Measurements from ENCODE around the gene CCDC33.
A peak's percentile ranks its signal among the peaks of the same experiment; 100 is the strongest.

Gene CCDC33

DNA sequence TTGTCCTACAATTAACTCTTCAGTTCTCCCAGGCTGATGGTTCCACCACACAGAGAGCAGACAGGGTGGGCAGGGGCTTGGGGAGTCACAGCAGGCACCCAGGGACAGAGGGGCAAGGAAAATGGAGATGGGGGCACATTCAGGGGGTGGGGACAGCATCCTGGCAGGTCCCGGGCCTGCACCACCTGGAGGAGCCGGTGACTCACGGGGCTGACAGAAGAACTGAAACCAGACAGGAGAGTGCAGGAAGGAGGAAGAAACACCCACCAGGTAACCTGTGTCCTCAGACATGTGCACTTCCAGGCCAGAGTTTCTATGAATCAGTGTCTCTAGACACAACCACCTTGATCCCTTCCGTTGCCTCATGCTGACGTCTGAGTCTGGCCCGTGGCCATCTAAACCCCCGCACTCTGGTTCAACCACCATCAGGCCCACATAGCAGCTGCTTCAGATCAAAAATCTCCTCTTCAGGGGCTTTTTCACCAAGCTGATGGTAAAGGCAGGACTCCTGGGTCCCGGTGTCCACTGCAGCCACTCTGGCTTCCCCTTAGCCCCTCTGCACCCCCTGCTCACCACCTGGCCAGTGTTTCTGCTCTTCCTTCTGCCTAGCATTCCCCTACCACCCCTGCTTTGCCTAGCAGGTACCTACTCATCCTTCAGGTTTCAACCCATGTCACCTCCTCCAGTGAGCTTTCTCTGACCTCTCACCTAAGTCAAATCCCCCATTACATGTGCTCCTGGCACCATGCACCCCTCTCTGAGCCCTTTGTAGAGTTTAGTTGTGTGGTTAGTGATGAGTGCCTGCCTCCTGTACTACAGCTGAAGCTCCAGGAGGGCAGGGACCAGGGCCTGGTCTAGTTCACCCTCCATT is 147.8 kb downstream of the CCDC33 start:
- TF ChIP-seq TAF1 (IDR thresholded peaks at IDR 0.05; ENCODE audit: low read depth) (no peak), RAD21 (IDR thresholded peaks at IDR 0.05; ENCODE audit: low read depth) (0 out of 2 replicates have a peak, but pooled peaks have one; percentile 31), TEAD4 (IDR thresholded peaks at IDR 0.05) (no peak), NFIC (IDR thresholded peaks at IDR 0.05) (peak; percentile 30; the same call in 1 of the 2 replicates), ZBTB7A (IDR thresholded peaks at IDR 0.05; ENCODE audit: low read depth) (no peak), YY1 (IDR thresholded peaks at IDR 0.05; ENCODE audit: low read depth) (no peak), EGR1 (IDR thresholded peaks at IDR 0.05) (no peak), EP300 (IDR thresholded peaks at IDR 0.05; ENCODE audit: borderline replicate concordance) (no peak), TCF12 (IDR thresholded peaks at IDR 0.05; ENCODE audit: low read depth) (no peak), CREB1 (IDR thresholded peaks at IDR 0.05; ENCODE audit: low read depth) (no peak), FOXM1 (IDR thresholded peaks at IDR 0.05; ENCODE audit: borderline replicate concordance, low read depth) (no peak)
- TF ChIP-seq, protein P1, sequence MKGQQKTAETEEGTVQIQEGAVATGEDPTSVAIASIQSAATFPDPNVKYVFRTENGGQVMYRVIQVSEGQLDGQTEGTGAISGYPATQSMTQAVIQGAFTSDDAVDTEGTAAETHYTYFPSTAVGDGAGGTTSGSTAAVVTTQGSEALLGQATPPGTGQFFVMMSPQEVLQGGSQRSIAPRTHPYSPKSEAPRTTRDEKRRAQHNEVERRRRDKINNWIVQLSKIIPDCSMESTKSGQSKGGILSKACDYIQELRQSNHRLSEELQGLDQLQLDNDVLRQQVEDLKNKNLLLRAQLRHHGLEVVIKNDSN (IDR thresholded peaks at IDR 0.05): no peak
- TF ChIP-seq, protein P2, sequence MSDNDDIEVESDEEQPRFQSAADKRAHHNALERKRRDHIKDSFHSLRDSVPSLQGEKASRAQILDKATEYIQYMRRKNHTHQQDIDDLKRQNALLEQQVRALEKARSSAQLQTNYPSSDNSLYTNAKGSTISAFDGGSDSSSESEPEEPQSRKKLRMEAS (IDR thresholded peaks at IDR 0.05): no peak
- TF ChIP-seq, protein P3, sequence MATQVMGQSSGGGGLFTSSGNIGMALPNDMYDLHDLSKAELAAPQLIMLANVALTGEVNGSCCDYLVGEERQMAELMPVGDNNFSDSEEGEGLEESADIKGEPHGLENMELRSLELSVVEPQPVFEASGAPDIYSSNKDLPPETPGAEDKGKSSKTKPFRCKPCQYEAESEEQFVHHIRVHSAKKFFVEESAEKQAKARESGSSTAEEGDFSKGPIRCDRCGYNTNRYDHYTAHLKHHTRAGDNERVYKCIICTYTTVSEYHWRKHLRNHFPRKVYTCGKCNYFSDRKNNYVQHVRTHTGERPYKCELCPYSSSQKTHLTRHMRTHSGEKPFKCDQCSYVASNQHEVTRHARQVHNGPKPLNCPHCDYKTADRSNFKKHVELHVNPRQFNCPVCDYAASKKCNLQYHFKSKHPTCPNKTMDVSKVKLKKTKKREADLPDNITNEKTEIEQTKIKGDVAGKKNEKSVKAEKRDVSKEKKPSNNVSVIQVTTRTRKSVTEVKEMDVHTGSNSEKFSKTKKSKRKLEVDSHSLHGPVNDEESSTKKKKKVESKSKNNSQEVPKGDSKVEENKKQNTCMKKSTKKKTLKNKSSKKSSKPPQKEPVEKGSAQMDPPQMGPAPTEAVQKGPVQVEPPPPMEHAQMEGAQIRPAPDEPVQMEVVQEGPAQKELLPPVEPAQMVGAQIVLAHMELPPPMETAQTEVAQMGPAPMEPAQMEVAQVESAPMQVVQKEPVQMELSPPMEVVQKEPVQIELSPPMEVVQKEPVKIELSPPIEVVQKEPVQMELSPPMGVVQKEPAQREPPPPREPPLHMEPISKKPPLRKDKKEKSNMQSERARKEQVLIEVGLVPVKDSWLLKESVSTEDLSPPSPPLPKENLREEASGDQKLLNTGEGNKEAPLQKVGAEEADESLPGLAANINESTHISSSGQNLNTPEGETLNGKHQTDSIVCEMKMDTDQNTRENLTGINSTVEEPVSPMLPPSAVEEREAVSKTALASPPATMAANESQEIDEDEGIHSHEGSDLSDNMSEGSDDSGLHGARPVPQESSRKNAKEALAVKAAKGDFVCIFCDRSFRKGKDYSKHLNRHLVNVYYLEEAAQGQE (IDR thresholded peaks at IDR 0.05; ENCODE audit: low read depth): no peak

DNA sequence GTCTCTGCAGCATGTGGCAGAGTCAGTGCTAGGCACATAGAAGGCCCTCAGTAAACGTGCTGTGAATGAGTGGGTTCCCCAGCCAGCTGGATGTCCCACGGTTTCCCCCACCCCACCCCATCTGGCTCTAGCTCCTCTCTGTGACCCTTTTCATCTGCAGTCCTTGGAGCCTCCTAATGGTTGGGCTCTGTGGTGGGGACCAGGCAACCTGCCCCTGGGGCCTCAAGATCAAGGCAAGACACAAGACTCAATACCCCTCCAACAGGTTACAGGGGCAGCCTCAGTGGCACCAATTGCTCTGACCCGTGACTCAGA is 148.4 kb downstream of the CCDC33 start:
- TF ChIP-seq TAF1 (IDR thresholded peaks at IDR 0.05; ENCODE audit: low read depth) (no peak), NFIC (IDR thresholded peaks at IDR 0.05) (no peak), EGR1 (IDR thresholded peaks at IDR 0.05) (no peak), TEAD4 (IDR thresholded peaks at IDR 0.05) (no peak), CEBPB (IDR thresholded peaks at IDR 0.05) (no peak), ZBTB7A (IDR thresholded peaks at IDR 0.05; ENCODE audit: low read depth) (no peak), YY1 (IDR thresholded peaks at IDR 0.05; ENCODE audit: low read depth) (no peak), RAD21 (IDR thresholded peaks at IDR 0.05; ENCODE audit: low read depth) (no peak), EP300 (IDR thresholded peaks at IDR 0.05; ENCODE audit: borderline replicate concordance) (no peak), CREB1 (IDR thresholded peaks at IDR 0.05; ENCODE audit: low read depth) (no peak), TCF12 (IDR thresholded peaks at IDR 0.05; ENCODE audit: low read depth) (no peak), FOXM1 (IDR thresholded peaks at IDR 0.05; ENCODE audit: borderline replicate concordance, low read depth) (no peak)
- TF ChIP-seq, protein P2 (IDR thresholded peaks at IDR 0.05): no peak
- TF ChIP-seq, protein P1 (IDR thresholded peaks at IDR 0.05): no peak
- TF ChIP-seq, protein P3 (IDR thresholded peaks at IDR 0.05; ENCODE audit: low read depth): no peak

DNA sequence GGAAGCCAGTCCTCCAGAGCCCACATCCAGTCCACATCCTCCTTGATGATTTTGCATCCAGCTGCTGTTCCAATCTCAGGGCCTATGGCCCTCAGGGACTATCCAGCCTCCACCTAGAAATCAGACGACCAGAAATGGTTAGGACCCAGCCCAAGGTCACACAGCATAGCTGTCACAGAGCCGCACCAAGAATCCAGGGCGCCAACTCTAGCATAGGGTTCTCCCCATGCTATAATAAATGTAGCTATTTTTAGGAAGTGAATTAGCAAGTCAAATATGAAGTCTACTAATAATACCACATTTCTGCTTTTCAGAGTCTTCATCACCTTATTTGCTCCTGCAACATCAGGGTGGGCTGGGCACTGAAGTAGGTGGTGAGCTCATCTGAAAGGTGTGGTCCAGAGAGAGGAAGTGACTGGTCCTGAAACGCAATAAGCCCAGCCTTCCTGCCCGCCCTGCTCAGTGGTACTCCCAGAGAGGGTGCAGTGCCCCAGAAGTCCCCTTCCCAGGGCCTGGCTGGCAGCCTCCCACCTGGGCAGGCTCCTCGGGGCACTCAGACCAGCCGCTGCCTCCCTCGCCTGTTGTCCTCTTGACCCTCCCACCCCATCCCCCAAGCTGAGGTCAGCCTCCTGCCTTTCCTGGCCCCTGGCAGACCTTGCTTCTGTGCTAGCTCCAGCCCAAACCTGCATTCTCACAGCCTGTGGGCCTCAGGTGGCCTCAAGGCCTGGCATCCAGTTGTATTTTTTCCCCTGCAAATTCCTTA is 148.9 kb downstream of the CCDC33 start:
- TF ChIP-seq NFIC (IDR thresholded peaks at IDR 0.05): no peak
- no peak for TF ChIP-seq TEAD4 (IDR thresholded peaks at IDR 0.05)
- no peak for TF ChIP-seq RAD21 (IDR thresholded peaks at IDR 0.05; ENCODE audit: low read depth)
- TF ChIP-seq, protein P2 (IDR thresholded peaks at IDR 0.05): no peak
- TF ChIP-seq CEBPB (IDR thresholded peaks at IDR 0.05): no peak
- TF ChIP-seq ZBTB7A (IDR thresholded peaks at IDR 0.05; ENCODE audit: low read depth): no peak
- TF ChIP-seq, protein P3 (IDR thresholded peaks at IDR 0.05; ENCODE audit: low read depth): no peak
- TF ChIP-seq, protein P1 (IDR thresholded peaks at IDR 0.05): no peak
- no peak for TF ChIP-seq TAF1 (IDR thresholded peaks at IDR 0.05; ENCODE audit: low read depth)
- no peak for TF ChIP-seq FOXM1 (IDR thresholded peaks at IDR 0.05; ENCODE audit: borderline replicate concordance, low read depth)
- no peak for TF ChIP-seq TCF12 (IDR thresholded peaks at IDR 0.05; ENCODE audit: low read depth)
- no peak for TF ChIP-seq EGR1 (IDR thresholded peaks at IDR 0.05)
- no peak for TF ChIP-seq YY1 (IDR thresholded peaks at IDR 0.05; ENCODE audit: low read depth)
- no peak for TF ChIP-seq CREB1 (IDR thresholded peaks at IDR 0.05; ENCODE audit: low read depth)
- TF ChIP-seq EP300 (IDR thresholded peaks at IDR 0.05; ENCODE audit: borderline replicate concordance): no peak
